ENCODE data around the gene FFAR2.

GRCh38 chr19:35471946-35472345 is 23.9 kb downstream of the FFAR2 start:
- TF ChIP-seq, protein P1, sequence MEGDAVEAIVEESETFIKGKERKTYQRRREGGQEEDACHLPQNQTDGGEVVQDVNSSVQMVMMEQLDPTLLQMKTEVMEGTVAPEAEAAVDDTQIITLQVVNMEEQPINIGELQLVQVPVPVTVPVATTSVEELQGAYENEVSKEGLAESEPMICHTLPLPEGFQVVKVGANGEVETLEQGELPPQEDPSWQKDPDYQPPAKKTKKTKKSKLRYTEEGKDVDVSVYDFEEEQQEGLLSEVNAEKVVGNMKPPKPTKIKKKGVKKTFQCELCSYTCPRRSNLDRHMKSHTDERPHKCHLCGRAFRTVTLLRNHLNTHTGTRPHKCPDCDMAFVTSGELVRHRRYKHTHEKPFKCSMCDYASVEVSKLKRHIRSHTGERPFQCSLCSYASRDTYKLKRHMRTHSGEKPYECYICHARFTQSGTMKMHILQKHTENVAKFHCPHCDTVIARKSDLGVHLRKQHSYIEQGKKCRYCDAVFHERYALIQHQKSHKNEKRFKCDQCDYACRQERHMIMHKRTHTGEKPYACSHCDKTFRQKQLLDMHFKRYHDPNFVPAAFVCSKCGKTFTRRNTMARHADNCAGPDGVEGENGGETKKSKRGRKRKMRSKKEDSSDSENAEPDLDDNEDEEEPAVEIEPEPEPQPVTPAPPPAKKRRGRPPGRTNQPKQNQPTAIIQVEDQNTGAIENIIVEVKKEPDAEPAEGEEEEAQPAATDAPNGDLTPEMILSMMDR (IDR thresholded peaks at IDR 0.05; ENCODE audit: low read depth, low read length, poor library complexity, severe bottlenecking): no peak
- TF ChIP-seq EZH2phosphoT487 (IDR thresholded peaks at IDR 0.05; ENCODE audit: borderline replicate concordance, low read length): no peak

All from DOHH2 (cell line).